ENCODE data around the gene SYTL5.

DNA sequence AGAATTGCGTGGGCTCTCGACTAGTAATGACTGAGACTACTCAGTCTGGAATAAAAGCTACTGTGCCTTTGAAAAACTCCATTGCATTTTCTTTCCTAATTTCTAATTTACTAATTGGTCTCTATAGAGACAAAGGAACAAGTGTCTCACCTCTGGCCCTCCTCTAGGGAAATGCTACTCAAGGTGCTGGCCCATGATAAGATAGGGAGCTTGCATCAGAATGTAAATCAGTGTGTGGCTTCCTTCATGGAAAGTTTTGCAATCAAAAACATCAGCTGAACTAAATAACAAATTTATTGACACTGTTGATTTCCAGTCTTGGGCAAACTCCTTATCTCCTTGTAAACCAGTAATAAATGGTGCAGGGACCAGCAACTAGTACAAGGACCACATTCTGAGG lies 132.5 kb downstream of the SYTL5 start:
- TF ChIP-seq TAF1 (IDR thresholded peaks at IDR 0.05; ENCODE audit: low read depth): no peak
- TF ChIP-seq, protein P1, sequence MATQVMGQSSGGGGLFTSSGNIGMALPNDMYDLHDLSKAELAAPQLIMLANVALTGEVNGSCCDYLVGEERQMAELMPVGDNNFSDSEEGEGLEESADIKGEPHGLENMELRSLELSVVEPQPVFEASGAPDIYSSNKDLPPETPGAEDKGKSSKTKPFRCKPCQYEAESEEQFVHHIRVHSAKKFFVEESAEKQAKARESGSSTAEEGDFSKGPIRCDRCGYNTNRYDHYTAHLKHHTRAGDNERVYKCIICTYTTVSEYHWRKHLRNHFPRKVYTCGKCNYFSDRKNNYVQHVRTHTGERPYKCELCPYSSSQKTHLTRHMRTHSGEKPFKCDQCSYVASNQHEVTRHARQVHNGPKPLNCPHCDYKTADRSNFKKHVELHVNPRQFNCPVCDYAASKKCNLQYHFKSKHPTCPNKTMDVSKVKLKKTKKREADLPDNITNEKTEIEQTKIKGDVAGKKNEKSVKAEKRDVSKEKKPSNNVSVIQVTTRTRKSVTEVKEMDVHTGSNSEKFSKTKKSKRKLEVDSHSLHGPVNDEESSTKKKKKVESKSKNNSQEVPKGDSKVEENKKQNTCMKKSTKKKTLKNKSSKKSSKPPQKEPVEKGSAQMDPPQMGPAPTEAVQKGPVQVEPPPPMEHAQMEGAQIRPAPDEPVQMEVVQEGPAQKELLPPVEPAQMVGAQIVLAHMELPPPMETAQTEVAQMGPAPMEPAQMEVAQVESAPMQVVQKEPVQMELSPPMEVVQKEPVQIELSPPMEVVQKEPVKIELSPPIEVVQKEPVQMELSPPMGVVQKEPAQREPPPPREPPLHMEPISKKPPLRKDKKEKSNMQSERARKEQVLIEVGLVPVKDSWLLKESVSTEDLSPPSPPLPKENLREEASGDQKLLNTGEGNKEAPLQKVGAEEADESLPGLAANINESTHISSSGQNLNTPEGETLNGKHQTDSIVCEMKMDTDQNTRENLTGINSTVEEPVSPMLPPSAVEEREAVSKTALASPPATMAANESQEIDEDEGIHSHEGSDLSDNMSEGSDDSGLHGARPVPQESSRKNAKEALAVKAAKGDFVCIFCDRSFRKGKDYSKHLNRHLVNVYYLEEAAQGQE (IDR thresholded peaks at IDR 0.05; ENCODE audit: low read depth): no peak
- no peak for TF ChIP-seq RAD21 (IDR thresholded peaks at IDR 0.05; ENCODE audit: low read depth)
- TF ChIP-seq USF1 (IDR thresholded peaks at IDR 0.05): no peak
- TF ChIP-seq TCF12 (IDR thresholded peaks at IDR 0.05; ENCODE audit: low read depth): no peak
- no peak for TF ChIP-seq MAX (IDR thresholded peaks at IDR 0.05)
- TF ChIP-seq EP300 (IDR thresholded peaks at IDR 0.05; ENCODE audit: borderline replicate concordance): no peak
- no peak for TF ChIP-seq CEBPB (IDR thresholded peaks at IDR 0.05)
- no peak for TF ChIP-seq CREB1 (IDR thresholded peaks at IDR 0.05; ENCODE audit: low read depth)

Data from Ishikawa (cell line).